Measurements from ENCODE around the gene RFX3. TPM values are rescaled to one million over a fixed set of nuclear protein-coding genes. Genes with fewer than 3 reads are reported as not detected.

The RFX3 gene
- total RNA-seq, 4 donors from 2014 or later, result 8.4 to 15.3 (median 9.7) TPM

DNA sequence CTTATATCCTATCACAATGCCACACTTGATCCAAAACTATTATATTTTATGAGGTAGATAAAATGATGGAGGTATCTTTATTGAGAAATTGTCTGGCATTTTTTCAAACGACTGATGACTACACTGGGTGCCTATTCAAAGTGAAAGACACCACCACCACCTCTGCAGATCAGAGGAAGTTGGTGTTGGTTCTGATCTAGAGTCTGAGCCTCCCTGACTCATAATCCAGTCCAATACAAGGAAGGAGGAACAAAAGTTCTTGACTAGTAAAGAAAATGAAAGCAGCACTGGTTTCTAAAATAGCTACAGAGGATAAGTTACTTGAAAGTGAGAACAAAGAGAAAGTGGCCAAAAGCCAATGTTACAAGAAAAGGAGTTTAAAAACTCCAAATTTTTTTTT, 139.9 kb downstream of the RFX3 start:
- TF ChIP-seq, protein P1, sequence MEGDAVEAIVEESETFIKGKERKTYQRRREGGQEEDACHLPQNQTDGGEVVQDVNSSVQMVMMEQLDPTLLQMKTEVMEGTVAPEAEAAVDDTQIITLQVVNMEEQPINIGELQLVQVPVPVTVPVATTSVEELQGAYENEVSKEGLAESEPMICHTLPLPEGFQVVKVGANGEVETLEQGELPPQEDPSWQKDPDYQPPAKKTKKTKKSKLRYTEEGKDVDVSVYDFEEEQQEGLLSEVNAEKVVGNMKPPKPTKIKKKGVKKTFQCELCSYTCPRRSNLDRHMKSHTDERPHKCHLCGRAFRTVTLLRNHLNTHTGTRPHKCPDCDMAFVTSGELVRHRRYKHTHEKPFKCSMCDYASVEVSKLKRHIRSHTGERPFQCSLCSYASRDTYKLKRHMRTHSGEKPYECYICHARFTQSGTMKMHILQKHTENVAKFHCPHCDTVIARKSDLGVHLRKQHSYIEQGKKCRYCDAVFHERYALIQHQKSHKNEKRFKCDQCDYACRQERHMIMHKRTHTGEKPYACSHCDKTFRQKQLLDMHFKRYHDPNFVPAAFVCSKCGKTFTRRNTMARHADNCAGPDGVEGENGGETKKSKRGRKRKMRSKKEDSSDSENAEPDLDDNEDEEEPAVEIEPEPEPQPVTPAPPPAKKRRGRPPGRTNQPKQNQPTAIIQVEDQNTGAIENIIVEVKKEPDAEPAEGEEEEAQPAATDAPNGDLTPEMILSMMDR (IDR thresholded peaks at IDR 0.05; ENCODE audit: low read depth), result no peak

DNA sequence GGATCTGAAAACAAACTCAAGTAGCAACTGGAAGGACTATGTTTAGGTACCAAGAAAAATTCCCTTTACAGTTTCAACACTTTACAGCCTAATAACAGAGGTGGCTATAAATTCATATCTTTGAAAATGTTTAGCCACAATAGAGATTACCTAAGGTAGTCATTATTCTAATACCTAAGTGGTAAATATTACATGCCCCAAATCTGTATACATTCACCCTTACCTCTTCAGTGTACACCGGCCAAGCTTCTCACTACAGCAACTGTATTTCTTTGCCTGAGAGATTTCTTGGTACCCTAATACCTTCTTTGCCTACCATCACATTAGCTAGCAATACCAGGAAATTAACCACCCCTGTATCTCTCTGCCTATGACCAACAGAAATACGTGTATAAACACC, 154.0 kb downstream of the RFX3 start:
- TF ChIP-seq, protein P1 (IDR thresholded peaks at IDR 0.05; ENCODE audit: low read depth), result no peak

DNA sequence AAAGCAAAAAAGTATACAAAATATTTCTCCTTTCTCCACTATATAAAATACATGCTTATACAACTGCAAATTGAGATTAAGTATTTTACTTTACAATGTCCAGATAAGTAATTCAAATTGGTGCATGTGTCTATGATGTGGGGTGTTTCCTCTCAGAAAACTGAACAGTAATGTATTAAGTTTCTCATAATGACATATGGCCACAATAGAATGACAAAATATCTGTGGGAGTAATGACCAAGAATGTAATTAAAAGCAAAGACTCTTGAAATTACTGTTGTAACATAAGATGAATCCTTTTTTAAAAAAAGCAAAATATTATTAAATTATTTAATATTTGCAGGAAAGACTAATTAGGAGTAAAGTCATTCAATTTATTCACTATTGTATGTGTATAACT, 155.1 kb downstream of the RFX3 start:
- TF ChIP-seq, protein P1 (IDR thresholded peaks at IDR 0.05; ENCODE audit: low read depth), result no peak

DNA sequence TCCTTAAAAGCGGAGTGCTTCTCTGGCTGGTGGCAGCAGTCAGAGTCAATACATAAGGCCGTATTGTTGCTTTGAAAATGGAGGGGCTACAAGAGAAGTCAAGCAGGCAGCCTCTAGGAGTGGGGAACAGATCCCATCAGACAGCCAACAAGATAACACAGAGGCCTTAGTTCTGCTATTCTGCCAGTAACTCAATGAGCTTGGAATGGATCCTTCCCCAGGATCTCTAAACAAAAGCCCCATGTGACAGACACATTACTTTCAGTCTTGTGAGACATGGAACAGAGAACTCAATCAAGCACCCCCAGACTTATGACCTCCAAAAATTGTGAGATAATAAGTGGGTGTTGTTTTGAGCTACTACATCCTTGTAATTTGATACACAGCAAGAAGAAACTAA, 158.6 kb downstream of the RFX3 start:
- TF ChIP-seq, protein P1 (IDR thresholded peaks at IDR 0.05; ENCODE audit: low read depth), result no peak

DNA sequence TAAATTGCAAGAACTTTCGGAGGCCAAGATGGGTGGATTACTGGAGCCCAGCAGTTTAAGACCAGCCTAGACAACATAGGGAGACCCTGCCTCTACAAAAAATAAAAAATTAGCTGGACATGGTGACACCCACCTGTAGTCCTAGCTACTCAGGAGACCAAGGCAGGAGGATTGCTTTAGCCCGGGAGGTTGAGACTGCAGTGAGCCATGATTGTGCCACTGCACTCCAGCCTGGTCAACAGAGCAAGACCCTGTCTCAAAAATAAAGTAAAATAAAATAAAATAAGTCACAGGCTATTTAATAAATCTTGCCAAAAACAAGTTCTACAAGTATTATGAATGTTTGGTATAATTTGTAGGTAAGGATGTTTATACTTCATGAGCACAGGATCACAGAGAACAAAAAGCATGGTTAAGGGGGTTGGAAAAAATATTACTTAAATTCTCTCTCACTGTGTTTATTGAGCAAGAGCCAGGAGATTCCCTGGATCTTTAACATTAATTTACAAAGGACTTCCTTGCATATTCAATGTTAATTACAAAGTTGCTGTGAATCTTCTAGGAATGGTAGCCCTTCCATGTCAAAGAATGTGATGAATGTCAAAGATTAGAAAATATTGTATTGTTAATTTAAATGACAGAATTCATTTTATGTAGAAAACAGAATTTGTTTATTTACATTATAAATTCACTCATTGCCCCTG, 164.0 kb downstream of the RFX3 start:
- TF ChIP-seq, protein P1 (IDR thresholded peaks at IDR 0.05; ENCODE audit: low read depth), result no peak

DNA sequence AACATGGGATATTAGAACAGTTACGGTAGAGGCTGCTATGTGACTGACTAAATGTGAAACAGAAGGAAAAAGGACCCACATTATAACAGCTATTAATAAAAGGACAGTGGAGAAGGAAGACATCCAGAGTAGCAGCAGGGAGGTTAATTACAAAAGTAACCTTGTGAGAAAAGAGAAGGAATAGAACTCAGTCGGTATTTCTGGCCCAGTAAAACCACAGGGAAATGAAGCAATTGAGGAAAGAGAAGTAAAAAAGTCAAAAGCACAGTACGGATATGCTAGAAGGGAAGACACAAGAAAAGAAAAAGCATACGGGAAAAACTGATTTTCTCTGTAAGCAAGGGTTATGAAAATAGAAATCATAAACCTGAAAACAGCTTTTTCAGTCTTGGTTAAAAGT, 164.7 kb downstream of the RFX3 start:
- TF ChIP-seq, protein P1 (IDR thresholded peaks at IDR 0.05; ENCODE audit: low read depth), result no peak

DNA sequence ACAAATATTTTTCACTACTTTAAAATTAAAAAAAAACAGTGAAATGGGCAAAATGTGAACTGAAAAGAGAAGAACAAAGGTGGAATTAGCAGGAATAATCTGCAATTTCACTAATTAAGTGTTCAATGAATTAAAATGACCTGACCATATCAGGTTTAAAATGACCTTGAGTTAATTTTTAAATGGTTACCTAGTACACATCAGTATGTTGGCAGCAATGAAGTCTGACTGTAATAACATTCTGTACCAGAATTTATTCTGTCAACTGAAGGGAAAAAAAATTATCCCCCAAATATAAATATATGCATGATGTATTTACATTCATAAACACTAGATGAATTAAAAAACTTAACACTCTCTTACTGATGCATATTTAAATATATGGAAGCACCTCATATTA, 165.6 kb downstream of the RFX3 start:
- TF ChIP-seq, protein P1 (IDR thresholded peaks at IDR 0.05; ENCODE audit: low read depth), result no peak

All from subcutaneous adipose tissue (tissue), 4 donors.